ENCODE data around the gene KLKB1. TPM values are rescaled to one million over a fixed set of nuclear protein-coding genes. Genes with fewer than 3 reads are reported as not detected.
A peak's percentile ranks its signal among the peaks of the same experiment; 100 is the strongest.

KLKB1 gene
- 1.4 TPM for total RNA-seq
- long read RNA-seq, partial matches to known transcripts: 0 of 1 reads
- long read RNA-seq, other reads (novel, unspliced or antisense): 1 of 1 reads

GRCh38 chr4:186227221-186227620 lies at the start of gene KLKB1:
TSS of gene KLKB1 (plus strand) at chr4:186227507. CDS start at chr4:186228196, 689 bp downstream.
- intact Hi-C loops (cut with DNase I): no loop called here
- ATAC-seq: no peak
- no peak for DNase-seq (ENCODE audit: missing footprints)

DNA sequence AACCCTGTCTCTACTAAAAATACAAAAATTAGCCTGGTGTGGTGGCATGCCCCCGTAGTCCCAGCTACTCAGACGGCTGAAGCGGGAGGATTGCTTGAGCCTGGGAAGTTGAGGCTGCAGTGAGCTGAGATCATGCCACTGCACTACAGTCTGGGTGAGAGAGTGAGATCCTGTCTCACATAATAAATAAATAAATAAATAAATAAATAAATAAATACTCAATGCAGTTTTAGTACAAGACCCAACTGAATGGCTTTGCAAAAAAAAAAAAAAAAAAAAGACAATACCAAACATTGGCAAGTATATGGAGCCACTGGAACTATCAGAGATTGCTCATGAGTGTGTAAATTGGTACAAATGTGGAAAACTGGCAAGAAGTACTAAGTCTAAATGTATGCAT lies 39.2 kb upstream of the KLKB1 start:
- no peak for DNase-seq (ENCODE audit: missing footprints)
- intact Hi-C loops (cut with DNase I): no loop called here
- no peak for ATAC-seq

- DNase-seq (ENCODE audit: missing footprints) (no peak), ATAC-seq (no peak)
- intact Hi-C loops (cut with DNase I): loop anchor here (2.0 kb wide), 1 partner anchor 45 kb away; no protein-coding TSS in a partner anchor
These were observed 37.7 kb upstream of the KLKB1 start for GRCh38 chr4:186189656-186190055.

- DNase-seq (ENCODE audit: missing footprints): peak; percentile 72
- intact Hi-C loops (cut with DNase I): loop anchor here (1.0 to 2.0 kb wide), 2 partner anchors 46 to 122 kb away; no protein-coding TSS in a partner anchor
These were observed 36.6 kb upstream of the KLKB1 start for GRCh38 chr4:186190581-186191199.

DNA sequence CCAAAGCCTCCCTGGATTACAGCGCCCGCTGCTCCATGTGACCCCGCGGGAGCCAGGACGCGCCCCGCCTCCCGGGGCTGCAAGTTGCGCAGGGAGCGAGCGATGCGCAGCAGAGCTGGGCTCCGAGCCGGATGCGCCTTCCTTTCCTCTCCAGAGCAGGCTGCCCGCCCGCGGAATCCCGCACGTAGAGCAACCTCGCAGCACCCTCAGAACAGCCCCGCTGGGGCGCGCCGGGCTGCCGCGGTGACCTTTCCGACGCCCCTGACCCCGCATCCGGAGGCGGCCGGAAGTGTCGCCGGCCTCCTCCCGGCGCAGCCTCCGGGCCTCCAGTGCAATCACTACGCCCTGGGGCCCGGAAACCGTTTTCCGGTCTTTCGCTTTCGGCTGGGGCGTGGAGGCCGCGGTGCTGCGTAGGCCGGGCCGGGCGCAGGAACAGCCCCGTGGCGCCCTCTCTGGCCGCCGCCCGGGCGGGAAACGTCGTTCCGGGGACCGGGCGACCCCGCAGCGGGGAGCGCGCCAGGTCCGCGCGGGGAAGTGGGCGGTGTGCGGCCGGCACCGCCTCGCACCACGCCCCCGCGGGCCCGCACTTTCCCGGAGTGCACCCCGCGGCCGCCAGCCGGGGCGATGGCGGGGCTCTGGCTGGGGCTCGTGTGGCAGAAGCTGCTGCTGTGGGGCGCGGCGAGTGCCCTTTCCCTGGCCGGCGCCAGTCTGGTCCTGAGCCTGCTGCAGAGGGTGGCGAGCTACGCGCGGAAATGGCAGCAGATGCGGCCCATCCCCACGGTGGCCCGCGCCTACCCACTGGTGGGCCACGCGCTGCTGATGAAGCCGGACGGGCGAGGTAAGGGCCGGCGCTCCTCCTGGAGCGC lies 35.9 kb upstream of the KLKB1 start, which contains the start of gene CYP4V2:
CYP4V2 (plus strand) TSS at position 368 of the 866 bp plus-strand sequence; CDS start at position 625, 257 bp downstream.
- DNase-seq (ENCODE audit: missing footprints): peak; percentile 91

More at GRCh38 chr4:186190581-186191199, 36.6 kb upstream of the KLKB1 start:
- ATAC-seq: peak; percentile 51

DNA sequence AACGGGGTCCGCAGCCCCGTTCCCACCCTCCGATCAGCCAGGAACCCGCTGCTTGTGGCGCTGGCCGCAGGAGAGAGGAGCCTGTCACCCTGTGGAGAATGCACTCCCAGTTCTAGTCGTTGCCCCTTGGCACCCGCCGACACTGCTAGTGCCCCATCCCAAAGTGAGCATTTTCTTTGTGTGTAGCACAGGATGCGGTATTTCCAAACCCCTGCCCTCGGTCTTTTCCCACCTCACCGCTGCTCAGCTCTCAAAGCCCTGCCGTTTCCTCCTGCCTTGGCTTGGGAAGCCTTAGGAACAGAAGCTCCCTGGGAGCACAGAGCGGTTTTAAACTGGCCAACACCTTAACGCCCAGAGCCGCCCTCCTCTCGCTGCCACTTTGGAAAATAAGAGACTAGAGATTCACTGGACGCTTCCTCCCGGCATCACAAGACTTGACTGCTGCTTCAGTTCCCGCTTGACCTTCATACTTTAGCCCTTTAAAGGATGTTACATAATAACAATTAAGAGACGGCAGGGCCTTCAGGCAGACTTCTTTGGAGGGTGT lies 35.2 kb upstream of the KLKB1 start:
- intact Hi-C loops (cut with DNase I): no loop called here

More for the DNA sequence above, 35.9 kb upstream of the KLKB1 start, which contains the start of gene CYP4V2:
- intact Hi-C loops (cut with DNase I): loop anchor here (1.0 to 2.0 kb wide), 2 partner anchors 47 to 123 kb away; no protein-coding TSS in a partner anchor
- peak; percentile 92 for ATAC-seq

DNA sequence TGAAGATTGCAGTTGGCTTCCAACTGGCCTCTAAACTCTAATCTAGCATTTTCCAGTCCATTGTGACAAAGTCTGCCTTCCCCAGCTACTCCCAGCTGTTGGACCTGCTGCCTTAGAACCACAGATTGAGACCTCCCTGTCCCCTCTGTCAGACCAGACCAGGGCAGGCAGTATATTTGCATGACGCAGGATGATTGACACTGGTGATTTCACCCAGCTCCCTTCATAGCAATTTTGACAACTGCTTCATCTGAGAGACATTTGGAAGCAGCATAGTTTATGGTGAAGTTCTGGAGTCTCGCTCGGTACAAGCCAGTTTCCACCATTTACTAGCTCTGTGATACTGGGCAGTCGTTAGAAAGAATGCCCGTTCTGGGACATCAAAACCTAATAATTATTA lies 33.5 kb upstream of the KLKB1 start:
- intact Hi-C loops (cut with DNase I): no loop called here
- ATAC-seq (no peak), DNase-seq (ENCODE audit: missing footprints) (no peak)

More for the DNA sequence above, 35.2 kb upstream of the KLKB1 start:
- ATAC-seq (peak; percentile 24), DNase-seq (ENCODE audit: missing footprints) (no peak)

- ATAC-seq (no peak), DNase-seq (ENCODE audit: missing footprints) (no peak)
- intact Hi-C loops (cut with DNase I): no loop called here
These were observed 31.2 kb upstream of the KLKB1 start for GRCh38 chr4:186196063-186196462.

DNA sequence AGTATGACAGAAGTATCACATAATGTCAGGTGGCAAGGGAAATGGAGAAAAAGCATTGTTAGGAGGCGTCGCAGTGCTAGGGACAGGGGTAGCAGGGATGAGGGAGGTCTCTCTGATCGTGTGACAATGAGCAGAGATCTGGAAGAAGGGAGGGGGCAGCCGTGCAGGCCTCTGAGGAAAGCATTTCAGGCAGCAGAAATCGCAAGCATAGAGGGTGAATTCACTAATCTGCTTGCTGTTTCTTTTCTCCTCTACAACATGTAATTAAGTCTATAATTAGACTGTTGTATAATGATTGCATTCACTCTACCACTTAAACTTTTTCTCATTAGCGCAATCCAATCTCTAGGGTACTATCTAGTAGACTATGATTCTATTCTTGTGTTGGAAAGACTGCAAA lies 26.8 kb upstream of the KLKB1 start:
- DNase-seq (ENCODE audit: missing footprints) (no peak), ATAC-seq (peak; percentile 21)
- intact Hi-C loops (cut with DNase I): no loop called here

- intact Hi-C loops (cut with DNase I): no loop called here
- peak; percentile 49 for ATAC-seq
- DNase-seq (ENCODE audit: missing footprints): no peak
These were observed 26.3 kb upstream of the KLKB1 start for GRCh38 chr4:186201010-186201409.

- DNase-seq (ENCODE audit: missing footprints) (no peak), ATAC-seq (peak; percentile 67)
- intact Hi-C loops (cut with DNase I): no loop called here
These were observed 25.6 kb upstream of the KLKB1 start for GRCh38 chr4:186201535-186202230.

GRCh38 chr4:186202490-186203140 lies 24.7 kb upstream of the KLKB1 start:
- intact Hi-C loops (cut with DNase I): no loop called here

GRCh38 chr4:186203406-186203805 lies 23.9 kb upstream of the KLKB1 start:
- DNase-seq (ENCODE audit: missing footprints): no peak
- ATAC-seq: no peak
- intact Hi-C loops (cut with DNase I): no loop called here

More at GRCh38 chr4:186202490-186203140, 24.7 kb upstream of the KLKB1 start:
- DNase-seq (ENCODE audit: missing footprints) (no peak), ATAC-seq (no peak)

DNA sequence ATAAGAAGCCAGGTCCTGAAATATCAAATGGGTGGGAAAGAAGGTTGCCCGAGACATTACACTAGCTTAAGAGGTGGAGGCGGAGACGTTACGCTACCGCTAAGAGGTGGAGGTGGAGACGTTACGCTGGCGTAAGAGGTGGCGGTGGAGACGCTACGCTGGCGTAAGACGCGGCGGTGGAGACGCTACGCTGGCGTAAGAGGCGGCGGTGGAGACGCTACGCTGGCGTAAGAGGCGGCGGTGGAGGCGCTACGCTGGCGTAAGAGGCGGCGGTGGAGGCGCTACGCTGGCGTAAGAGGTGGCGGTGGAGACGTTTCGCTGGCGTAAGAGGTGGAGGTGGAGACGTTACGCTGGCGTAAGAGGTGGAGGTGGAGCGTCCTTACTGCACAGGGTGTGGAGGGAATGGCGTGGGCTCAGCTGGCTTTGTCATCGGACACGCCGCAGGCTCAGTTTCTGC lies 23.2 kb upstream of the KLKB1 start:
- DNase-seq (ENCODE audit: missing footprints) (no peak), ATAC-seq (no peak)
- intact Hi-C loops (cut with DNase I): no loop called here

- ATAC-seq: no peak
- intact Hi-C loops (cut with DNase I): no loop called here
- DNase-seq (ENCODE audit: missing footprints): no peak
These were observed 22.6 kb upstream of the KLKB1 start for GRCh38 chr4:186204686-186205085.

- ATAC-seq: no peak
- DNase-seq (ENCODE audit: missing footprints): no peak
- intact Hi-C loops (cut with DNase I): no loop called here
These were observed 22.2 kb upstream of the KLKB1 start for GRCh38 chr4:186205156-186205555.

- ATAC-seq (no peak), DNase-seq (ENCODE audit: missing footprints) (no peak)
- intact Hi-C loops (cut with DNase I): no loop called here
These were observed 10.8 kb upstream of the KLKB1 start for GRCh38 chr4:186216465-186217024.

All from Right ventricle myocardium inferior (tissue), 1 donor.